ENCODE results near the gene SPA17. TPM values are rescaled to one million over a fixed set of nuclear protein-coding genes. Genes with fewer than 3 reads are reported as not detected.

Gene SPA17
- total RNA-seq, 1 experiment from 2014 or later, result 9.8 TPM

DNA sequence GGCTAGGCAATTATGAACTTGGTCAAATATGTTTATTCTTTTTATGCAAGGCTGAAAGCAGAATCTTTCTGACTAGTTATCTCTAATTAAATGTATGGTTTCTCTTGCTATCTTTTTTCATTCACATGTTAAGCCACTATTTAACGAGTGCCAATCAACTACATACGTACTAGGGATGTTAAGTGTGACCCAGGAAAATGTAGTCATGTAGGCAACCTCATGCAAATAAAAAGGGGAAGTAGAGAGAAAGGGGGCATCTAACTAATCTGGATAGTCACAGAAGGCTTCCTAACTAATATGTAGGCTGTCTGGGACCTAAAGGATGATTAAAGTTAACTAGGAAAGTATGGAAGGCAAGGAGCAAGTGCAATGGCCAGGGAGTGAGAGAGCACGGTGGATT, 27.6 kb upstream of the SPA17 start:
- no peak for DNase-seq
- Histone ChIP-seq H3K27me3 (ENCODE audit: control insufficient read depth, insufficient read depth, low read length) (peaks cover 1% of the 10 kb centered on the region; the same call in 1 of the 2 replicates), H3K4me3 (ENCODE audit: insufficient read depth, low read depth, low read length) (no peak overlapping the region), H3K36me3 (replicated peaks; ENCODE audit: control insufficient read depth, insufficient read depth, low read length) (no peaks in the 10 kb centered on the region)

DNA sequence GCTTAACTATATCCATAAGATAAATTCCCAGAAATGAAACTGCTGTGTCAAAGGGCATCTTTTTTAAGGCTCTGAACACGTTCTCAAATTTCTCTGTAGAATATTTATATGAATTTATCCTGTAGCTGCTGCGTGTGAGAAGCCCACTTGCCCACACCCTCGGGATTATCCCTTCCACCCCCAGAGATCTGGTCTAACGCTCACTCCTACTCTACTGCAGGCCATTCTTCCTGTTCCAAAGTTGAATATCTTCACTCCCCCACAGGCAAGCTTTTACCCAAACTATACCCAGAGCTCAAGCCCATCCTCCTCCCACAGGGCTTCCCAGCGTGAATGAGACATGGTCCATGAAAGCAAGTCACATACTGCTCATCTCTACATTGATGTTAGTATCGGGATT, 25.1 kb upstream of the SPA17 start:
- Histone ChIP-seq H3K4me3 (ENCODE audit: insufficient read depth, low read depth, low read length) (no peak overlapping the region), H3K27me3 (ENCODE audit: control insufficient read depth, insufficient read depth, low read length) (peaks cover 1% of the 10 kb centered on the region; the same call in 1 of the 2 replicates), H3K36me3 (replicated peaks; ENCODE audit: control insufficient read depth, insufficient read depth, low read length) (no peaks in the 10 kb centered on the region)
- no peak for DNase-seq

DNA sequence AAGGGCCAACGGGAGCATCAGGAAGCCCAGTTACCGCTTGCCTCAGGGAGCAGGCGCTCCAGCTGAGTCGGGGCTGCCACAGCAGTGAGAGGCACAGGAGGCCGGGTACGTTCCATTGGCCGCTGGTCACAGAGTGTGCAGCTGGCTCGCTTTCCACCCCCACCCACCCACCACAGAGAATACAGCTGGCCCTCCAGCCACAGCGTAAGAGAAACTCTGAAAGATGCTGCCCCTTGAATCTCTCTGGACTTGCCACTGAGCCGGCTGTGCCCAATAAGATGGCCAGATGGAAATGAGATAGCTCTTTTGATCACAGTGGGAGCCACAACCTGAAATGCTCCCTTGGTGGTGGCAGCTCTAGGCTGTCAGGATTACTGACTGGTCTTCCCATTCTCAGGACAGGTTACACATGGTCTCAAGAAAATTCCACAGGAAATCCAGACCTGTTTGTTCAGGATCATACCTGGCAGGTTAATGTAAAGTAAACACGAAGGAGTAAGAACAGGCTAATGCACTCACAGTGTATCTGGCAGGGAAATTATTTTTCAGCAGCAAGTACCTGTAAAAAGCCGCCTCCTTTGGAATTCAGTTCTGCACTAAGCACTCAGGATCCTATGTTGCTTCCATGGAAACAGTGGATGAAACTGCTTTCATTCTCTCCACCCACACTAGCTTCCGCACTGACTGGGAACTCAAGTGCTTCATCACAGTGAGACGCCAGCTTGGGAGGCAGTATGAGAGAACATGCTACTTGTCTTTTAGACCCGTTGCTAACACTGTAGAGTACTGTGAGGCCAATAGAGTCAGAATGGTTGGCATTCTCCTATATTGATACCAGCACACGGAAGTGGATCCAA, 16.7 kb upstream of the SPA17 start:
- Histone ChIP-seq H3K4me3 (ENCODE audit: insufficient read depth, low read depth, low read length) (no peak overlapping the region), H3K27me3 (ENCODE audit: control insufficient read depth, insufficient read depth, low read length) (no peaks in the 10 kb centered on the region), H3K36me3 (replicated peaks; ENCODE audit: control insufficient read depth, insufficient read depth, low read length) (no peaks in the 10 kb centered on the region)
- peak; percentile 52 for DNase-seq

DNA sequence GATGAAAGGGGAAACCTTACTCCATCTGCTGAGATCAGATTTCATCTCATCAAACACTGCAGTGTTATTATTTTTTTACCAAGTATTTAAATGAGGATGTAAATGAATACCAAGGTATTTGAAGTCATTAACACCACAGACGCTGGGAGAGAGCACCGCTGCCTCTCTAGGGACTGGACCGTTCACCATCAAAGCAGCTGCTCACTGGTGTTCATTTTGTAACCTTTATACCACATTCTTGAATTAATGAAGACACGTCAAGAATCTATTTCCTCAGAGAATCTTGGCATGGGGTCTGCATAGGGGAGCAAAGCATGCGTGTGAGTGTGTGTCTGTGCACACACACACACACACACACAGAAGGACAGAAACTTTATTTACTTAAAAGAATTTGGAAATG, 15.8 kb upstream of the SPA17 start:
- Histone ChIP-seq H3K36me3 (replicated peaks; ENCODE audit: control insufficient read depth, insufficient read depth, low read length) (no peaks in the 10 kb centered on the region), H3K27me3 (ENCODE audit: control insufficient read depth, insufficient read depth, low read length) (no peaks in the 10 kb centered on the region), H3K4me3 (ENCODE audit: insufficient read depth, low read depth, low read length) (no peak overlapping the region)
- DNase-seq, result no peak

DNA sequence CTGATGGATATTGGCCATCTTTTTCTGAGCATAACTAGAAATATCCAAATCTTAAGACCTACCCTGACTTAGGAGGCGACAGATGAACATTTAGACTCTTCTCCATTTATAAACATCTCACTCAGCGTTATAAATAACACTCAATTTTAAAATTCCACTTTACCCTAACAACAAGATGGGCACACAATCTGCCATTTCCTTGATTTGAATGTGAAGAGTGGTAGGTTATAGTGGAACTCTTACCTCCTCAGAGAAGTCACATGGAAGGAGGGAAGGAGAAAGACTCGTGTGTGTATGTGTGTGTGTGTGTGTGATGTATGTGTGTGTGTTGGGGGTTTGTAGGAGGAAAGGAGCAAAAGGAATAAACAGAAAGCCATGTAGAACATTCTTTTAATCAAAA, 15.2 kb upstream of the SPA17 start:
- no peaks in the 10 kb centered on the region for H3K36me3 ChIP-seq (replicated peaks; ENCODE audit: control insufficient read depth, insufficient read depth, low read length)
- DNase-seq, result no peak
- no peaks in the 10 kb centered on the region for H3K27me3 ChIP-seq (ENCODE audit: control insufficient read depth, insufficient read depth, low read length)
- H3K4me3 ChIP-seq (ENCODE audit: insufficient read depth, low read depth, low read length), result no peak overlapping the region

DNA sequence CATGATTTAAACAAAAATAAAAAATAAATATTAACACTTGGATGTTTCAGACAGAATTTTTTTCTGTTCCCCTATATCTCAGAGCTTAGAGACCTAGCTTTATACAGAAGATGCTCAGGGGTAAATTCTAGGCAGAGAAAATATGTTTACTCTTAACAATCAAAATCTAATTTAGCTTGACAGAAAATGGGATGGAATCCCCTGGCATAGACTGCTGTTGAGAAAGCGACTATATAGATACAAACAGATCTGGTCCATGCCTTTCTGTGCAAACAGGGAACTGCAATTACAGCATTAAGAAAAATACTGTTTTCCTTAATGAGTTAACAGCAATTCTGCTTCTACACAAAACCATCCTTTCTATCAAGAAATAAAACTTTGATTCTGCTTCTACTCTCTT, 14.7 kb upstream of the SPA17 start:
- H3K27me3 ChIP-seq (ENCODE audit: control insufficient read depth, insufficient read depth, low read length), result no peaks in the 10 kb centered on the region
- DNase-seq, result no peak
- no peaks in the 10 kb centered on the region for H3K36me3 ChIP-seq (replicated peaks; ENCODE audit: control insufficient read depth, insufficient read depth, low read length)
- no peak overlapping the region for H3K4me3 ChIP-seq (ENCODE audit: insufficient read depth, low read depth, low read length)

DNA sequence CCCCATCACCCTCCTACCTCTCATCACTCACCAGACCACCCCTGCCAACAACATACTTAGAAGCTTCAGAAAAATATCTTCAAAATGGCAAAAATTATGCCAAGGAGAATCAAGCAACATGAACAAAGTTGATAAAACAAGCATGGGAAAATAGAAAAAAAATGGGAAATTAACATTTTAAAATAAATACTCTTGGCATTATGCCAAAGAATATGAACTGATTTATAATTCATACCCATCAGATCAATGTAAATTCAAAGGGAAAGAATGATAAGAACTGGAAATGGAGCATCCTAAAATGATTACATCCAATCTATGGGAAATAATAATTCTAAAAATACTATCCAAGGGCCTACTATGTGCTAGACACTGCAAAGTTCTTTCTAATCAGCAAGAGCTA, 12.2 kb upstream of the SPA17 start:
- H3K36me3 ChIP-seq (replicated peaks; ENCODE audit: control insufficient read depth, insufficient read depth, low read length), result no peaks in the 10 kb centered on the region
- H3K4me3 ChIP-seq (ENCODE audit: insufficient read depth, low read depth, low read length), result no peak overlapping the region
- DNase-seq, result no peak
- 0 out of 2 replicates have a peak, but pooled peaks cover 2% of the 10 kb centered on the region for H3K27me3 ChIP-seq (ENCODE audit: control insufficient read depth, insufficient read depth, low read length)

DNA sequence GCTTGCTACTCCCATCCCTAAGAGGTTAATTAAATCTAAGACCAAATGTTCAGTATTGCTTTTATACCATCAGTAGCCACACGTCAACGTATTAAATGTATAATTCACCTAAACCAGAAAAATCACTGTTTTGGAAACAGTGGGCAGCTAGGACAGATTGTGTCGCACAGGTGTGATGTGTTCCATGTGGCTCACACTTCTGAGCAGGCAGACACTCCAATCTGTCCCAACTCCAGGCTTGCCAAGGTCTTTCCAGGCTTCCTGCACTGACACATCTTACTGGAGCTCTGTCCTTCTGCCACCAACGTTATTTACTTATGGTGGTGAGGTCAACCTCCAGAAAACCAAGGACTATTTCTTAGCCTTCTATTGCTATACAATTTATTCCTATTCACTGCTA, 11.6 kb upstream of the SPA17 start:
- H3K4me3 ChIP-seq (ENCODE audit: insufficient read depth, low read depth, low read length), result no peak overlapping the region
- H3K36me3 ChIP-seq (replicated peaks; ENCODE audit: control insufficient read depth, insufficient read depth, low read length), result no peaks in the 10 kb centered on the region
- peaks cover 4% of the 10 kb centered on the region; the same call in 1 of the 2 replicates for H3K27me3 ChIP-seq (ENCODE audit: control insufficient read depth, insufficient read depth, low read length)
- DNase-seq, result no peak

DNA sequence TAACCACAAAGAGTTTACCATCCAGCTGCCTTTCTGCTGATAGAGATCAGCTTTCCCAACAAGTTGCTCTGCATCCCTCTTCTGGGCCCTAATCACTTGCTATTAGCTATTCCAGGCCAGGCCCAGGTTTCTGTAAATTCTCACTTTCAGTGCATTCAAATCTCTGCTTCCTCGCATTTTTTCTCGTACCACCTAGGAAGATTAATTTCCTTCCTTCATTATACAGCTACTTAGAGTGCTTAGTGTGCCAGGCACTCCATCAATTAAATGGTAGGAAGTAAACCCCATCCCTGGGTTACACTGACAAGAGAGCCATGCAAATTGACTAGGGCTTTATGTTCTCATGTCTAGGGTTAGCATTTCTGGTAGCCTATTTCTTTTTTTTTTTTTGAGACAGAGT, 9.8 kb upstream of the SPA17 start:
- Histone ChIP-seq H3K36me3 (replicated peaks; ENCODE audit: control insufficient read depth, insufficient read depth, low read length) (no peaks in the 10 kb centered on the region), H3K4me3 (ENCODE audit: insufficient read depth, low read depth, low read length) (no peak overlapping the region), H3K27me3 (ENCODE audit: control insufficient read depth, insufficient read depth, low read length) (peaks cover 9% of the 10 kb centered on the region; the same call in 1 of the 2 replicates)
- DNase-seq, result no peak

DNA sequence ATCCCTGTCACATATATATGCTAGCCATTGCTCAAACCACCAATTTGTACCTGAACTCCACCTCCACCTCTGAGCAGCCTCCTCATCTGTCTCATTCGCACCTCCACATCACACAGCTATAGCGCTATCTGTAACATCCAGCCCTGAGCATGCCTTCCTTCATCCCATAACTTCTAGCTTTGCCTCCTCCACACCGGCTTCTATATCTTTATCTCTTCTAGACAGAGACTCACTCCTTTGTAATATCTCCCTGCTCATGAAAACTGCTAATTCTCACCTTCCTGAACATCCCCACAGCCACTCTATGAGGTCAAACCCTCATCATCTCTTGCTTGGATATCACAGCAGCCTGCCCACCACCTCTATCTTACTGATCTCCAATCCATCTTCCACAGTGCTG, 6.1 kb upstream of the SPA17 start:
- DNase-seq, result no peak
- Histone ChIP-seq H3K36me3 (replicated peaks; ENCODE audit: control insufficient read depth, insufficient read depth, low read length) (no peaks in the 10 kb centered on the region), H3K4me3 (ENCODE audit: insufficient read depth, low read depth, low read length) (no peak overlapping the region), H3K27me3 (ENCODE audit: control insufficient read depth, insufficient read depth, low read length) (peaks cover 20% of the 10 kb centered on the region)

DNA sequence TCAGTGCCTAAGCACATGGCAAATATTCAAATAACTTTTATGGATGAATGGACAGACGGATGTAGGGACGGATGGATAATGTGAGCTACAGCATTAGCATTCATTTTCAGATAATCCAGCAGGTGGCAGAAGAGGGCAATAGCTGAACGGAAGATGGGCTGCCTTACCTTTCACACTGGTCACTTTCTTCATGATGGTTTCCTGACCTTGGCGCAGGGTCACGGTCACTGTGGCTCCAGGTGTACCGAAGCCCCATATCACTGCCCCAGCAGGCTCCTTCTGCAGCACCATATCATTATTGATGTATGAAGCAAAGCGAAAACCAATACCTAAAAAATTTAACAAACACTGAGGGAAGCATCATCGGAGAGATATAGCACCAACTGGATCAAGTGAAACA, 4.5 kb upstream of the SPA17 start:
- no peak overlapping the region for H3K4me3 ChIP-seq (ENCODE audit: insufficient read depth, low read depth, low read length)
- no peaks in the 10 kb centered on the region for H3K36me3 ChIP-seq (replicated peaks; ENCODE audit: control insufficient read depth, insufficient read depth, low read length)
- DNase-seq, result peak; percentile 72
- H3K27me3 ChIP-seq (ENCODE audit: control insufficient read depth, insufficient read depth, low read length), result peaks cover 29% of the 10 kb centered on the region

DNA sequence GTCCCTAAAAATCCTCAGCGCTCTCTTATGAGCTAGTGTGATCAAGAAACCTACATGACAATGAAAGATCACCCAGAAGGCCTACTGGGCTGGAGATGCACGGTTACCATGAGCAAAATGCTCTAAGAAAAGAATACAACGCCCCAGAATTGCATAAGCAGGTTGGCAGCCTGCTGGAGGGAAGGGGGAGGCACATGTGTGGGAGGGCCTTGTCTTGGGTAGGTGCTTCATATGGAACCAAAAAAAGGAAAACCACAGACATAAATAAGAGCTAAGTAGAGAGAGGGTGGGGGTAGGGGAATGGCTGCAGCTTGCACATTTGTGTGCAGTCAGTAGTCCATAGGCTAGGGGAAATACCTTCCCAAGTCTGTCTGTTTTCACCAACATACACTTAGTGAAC, 3.0 kb upstream of the SPA17 start:
- no peaks in the 10 kb centered on the region for H3K36me3 ChIP-seq (replicated peaks; ENCODE audit: control insufficient read depth, insufficient read depth, low read length)
- peaks cover 29% of the 10 kb centered on the region for H3K27me3 ChIP-seq (ENCODE audit: control insufficient read depth, insufficient read depth, low read length)
- DNase-seq, result no peak
- no peak overlapping the region for H3K4me3 ChIP-seq (ENCODE audit: insufficient read depth, low read depth, low read length)

DNA sequence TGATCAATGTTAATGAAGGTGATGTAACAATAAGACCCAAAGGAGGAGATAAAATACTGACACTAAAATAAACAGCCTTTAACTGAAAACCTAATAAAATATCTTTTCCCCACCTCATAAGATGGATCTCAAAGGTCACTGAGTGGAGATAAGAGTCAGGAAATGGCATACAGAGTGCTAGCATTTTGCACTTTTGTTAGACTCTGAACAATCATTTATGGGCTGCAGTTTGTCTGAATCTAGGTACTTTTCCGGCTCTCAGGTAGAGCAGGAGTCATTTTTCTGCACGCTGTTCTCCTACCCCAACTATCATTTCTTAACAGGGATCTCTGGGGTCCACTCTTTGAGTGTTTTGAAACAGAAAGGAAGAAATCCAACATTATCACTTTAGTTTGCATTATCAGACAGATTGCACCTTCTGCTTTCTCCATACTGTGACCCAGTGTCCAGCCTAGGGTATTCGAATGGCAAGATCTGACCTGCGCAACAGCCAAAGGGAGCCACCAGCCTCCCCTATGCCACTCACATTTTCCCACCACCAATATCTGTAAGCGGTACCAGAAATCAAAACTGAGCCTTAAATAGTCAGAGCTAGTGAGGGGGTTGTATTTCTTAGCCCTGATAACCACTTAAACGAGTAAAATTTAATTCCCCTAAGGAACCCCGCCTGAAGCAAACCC, 1.0 kb upstream of the SPA17 start:
- Histone ChIP-seq H3K27me3 (ENCODE audit: control insufficient read depth, insufficient read depth, low read length) (peaks cover 20% of the 10 kb centered on the region), H3K4me3 (ENCODE audit: insufficient read depth, low read depth, low read length) (peak overlapping the region; percentile 78), H3K36me3 (replicated peaks; ENCODE audit: control insufficient read depth, insufficient read depth, low read length) (no peaks in the 10 kb centered on the region)
- no peak for DNase-seq

DNA sequence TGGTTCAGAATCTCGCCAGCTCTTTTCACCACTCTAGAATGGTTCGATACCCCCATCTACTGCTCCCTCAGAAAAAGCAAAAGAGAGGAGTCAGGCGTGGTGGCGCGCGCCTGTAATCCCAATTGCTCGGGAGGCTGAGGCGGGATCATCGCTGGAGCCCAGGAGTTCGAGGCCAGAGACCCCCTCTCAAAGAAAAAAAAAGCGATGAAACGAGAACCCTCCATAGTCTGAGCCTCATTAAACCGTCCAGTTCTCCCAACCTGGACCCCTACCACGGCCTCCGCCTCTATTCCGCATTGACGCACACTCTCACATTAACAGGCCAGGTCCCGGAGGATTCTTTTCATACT, 439 bp downstream of the SPA17 start:
- Histone ChIP-seq H3K4me3 (ENCODE audit: insufficient read depth, low read depth, low read length) (peak overlapping the region; percentile 78), H3K36me3 (replicated peaks; ENCODE audit: control insufficient read depth, insufficient read depth, low read length) (no peaks in the 10 kb centered on the region), H3K27me3 (ENCODE audit: control insufficient read depth, insufficient read depth, low read length) (peaks cover 20% of the 10 kb centered on the region)
- peak; percentile 22 for DNase-seq

DNA sequence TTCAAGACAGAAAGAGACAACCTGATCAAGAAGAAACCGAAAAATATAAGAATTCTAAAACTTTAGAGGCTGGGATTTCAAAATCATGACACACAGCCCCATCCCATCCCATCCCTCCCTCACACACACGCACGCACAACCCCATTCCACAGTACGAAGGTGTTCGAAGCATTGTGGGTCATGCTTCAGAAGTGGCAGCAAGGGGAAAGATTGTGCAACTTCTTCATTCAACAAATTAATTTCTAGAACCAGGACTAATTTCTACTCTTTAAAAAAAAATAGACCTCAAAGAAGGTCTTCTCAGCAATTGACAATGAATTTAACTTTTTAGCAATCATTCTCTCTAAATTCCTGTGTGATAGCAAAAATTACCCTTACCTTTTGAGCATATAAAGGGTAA, 867 bp downstream of the SPA17 start:
- no peaks in the 10 kb centered on the region for H3K36me3 ChIP-seq (replicated peaks; ENCODE audit: control insufficient read depth, insufficient read depth, low read length)
- peak overlapping the region; percentile 78; the same call in 1 of the 2 replicates for H3K4me3 ChIP-seq (ENCODE audit: insufficient read depth, low read depth, low read length)
- peaks cover 19% of the 10 kb centered on the region for H3K27me3 ChIP-seq (ENCODE audit: control insufficient read depth, insufficient read depth, low read length)
- no peak for DNase-seq
